Brain microvascular endothelial cell (primary cell): ENCODE measurements around the gene CFAP65.

ENCODE experiments used
- DNase-seq: peaks from one replicate; pipeline ENCODE4 v3.0.0-alpha.2; 2020
- H3K27ac ChIP-seq: fragments of 250-450 bp; sonication (Bioruptor Pico); 2 replicates; pipeline ENCODE4 v1.5.1; 2020; ENCODE audit warnings: mild to moderate bottlenecking, moderate library complexity
- H3K27me3 ChIP-seq: fragments of 250-450 bp; sonication (Bioruptor Pico); replicated peaks from 2 replicates; pipeline ENCODE4 v1.5.1; 2020; ENCODE audit warnings: mild to moderate bottlenecking
- H3K36me3 ChIP-seq: fragments of 250-450 bp; sonication (Bioruptor Pico); replicated peaks from 2 replicates; pipeline ENCODE4 v1.5.1; 2020; ENCODE audit warnings: mild to moderate bottlenecking
- H3K4me3 ChIP-seq: 2 replicates; pipeline ENCODE4 v1.5.1; 2011; ENCODE audit warnings: low read depth, mild to moderate bottlenecking, control low read depth, low read length, moderate library complexity
- in situ Hi-C: cut with HindIII; loops from 2 replicates; pipeline ENCODE4 v1.10.0; 2017; ENCODE audit warnings: low sequenced_read_pairs, low pct_ligation_motif_present
- TF ChIP-seq, protein P1 (sequence below): IDR thresholded peaks from 2 replicates; pipeline ENCODE4 v1.5.1; 2011; ENCODE audit warnings: low read depth, mild to moderate bottlenecking, moderate library complexity, low read length, control low read depth, inconsistent platforms; ENCODE audit errors: missing control alignments

Gene CFAP65

GRCh38 chr2:219041252-219041651, at the start of gene CFAP65:
CFAP65 (minus strand) TSS chr2:219041516; CDS start chr2:219039048, 2,468 bp downstream.
- Histone ChIP-seq H3K27ac (no peak within 1 kb of the TSS), H3K27me3 (peaks cover 11% of the 10 kb centered on the region), H3K4me3 (peak within 1 kb of the TSS; percentile 56), H3K36me3 (no peaks in the 10 kb centered on the region)
- TF ChIP-seq, protein P1, sequence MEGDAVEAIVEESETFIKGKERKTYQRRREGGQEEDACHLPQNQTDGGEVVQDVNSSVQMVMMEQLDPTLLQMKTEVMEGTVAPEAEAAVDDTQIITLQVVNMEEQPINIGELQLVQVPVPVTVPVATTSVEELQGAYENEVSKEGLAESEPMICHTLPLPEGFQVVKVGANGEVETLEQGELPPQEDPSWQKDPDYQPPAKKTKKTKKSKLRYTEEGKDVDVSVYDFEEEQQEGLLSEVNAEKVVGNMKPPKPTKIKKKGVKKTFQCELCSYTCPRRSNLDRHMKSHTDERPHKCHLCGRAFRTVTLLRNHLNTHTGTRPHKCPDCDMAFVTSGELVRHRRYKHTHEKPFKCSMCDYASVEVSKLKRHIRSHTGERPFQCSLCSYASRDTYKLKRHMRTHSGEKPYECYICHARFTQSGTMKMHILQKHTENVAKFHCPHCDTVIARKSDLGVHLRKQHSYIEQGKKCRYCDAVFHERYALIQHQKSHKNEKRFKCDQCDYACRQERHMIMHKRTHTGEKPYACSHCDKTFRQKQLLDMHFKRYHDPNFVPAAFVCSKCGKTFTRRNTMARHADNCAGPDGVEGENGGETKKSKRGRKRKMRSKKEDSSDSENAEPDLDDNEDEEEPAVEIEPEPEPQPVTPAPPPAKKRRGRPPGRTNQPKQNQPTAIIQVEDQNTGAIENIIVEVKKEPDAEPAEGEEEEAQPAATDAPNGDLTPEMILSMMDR: no peak
- in situ Hi-C loops: no loop called here
- DNase-seq: peak; percentile 51

GRCh38 chr2:219090436-219091299, 49.4 kb upstream of the CFAP65 start:
- in situ Hi-C loops: no loop called here
- TF ChIP-seq, protein P1: no peak
- H3K27ac ChIP-seq: no peak overlapping the region
- no peaks in the 10 kb centered on the region for H3K36me3 ChIP-seq
- H3K4me3 ChIP-seq: no peak overlapping the region
- no peak for DNase-seq
- H3K27me3 ChIP-seq: no peaks in the 10 kb centered on the region

DNA sequence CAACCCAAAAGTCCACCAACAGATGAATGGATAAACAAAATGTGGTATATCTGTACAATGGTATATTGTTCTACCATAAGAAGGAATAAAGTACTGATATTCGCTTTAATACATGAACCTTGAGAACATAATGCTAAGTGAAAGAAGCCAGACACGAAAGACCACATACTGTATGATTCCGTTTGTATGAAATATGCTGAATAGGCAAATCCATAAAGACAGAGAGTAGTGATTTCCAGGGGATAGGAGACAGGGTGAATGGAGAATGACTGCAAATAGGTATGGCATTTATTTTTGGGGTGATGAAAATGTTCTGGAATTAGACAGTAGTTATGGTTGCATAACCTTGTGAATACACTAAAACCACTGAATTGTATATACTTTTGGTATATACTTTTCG, 48.0 kb upstream of the CFAP65 start:
- H3K36me3 ChIP-seq: no peaks in the 10 kb centered on the region
- H3K27me3 ChIP-seq: no peaks in the 10 kb centered on the region
- DNase-seq: no peak
- TF ChIP-seq, protein P1: no peak
- H3K27ac ChIP-seq: no peak overlapping the region
- no peak overlapping the region for H3K4me3 ChIP-seq
- in situ Hi-C loops: no loop called here

GRCh38 chr2:219087848-219088247, 46.5 kb upstream of the CFAP65 start:
- TF ChIP-seq, protein P1: no peak
- no peaks in the 10 kb centered on the region for H3K27me3 ChIP-seq
- H3K36me3 ChIP-seq: no peaks in the 10 kb centered on the region
- H3K4me3 ChIP-seq: no peak overlapping the region
- no peak overlapping the region for H3K27ac ChIP-seq
- in situ Hi-C loops: no loop called here
- no peak for DNase-seq

DNA sequence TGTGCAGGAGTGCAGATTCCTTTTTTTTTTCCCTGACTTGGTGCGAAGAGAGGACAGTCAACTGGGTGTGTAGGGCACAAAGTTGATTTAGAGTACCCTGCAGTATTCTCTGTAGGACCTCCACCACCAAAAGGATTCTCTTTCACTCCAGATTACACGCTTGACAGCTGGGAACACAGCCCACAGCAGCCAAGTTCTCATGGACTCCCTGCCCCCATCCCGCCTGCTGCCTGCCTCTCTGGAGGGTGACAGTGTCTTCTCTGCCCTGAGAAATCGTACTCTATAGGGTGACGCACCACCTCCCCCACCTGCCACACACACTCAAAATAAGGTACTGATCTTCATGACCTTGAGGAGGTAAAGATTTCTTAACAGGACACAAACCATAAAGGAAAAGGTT, 46.0 kb upstream of the CFAP65 start:
- in situ Hi-C loops: no loop called here
- H3K27me3 ChIP-seq: no peaks in the 10 kb centered on the region
- TF ChIP-seq, protein P1: no peak
- DNase-seq: no peak
- no peak overlapping the region for H3K27ac ChIP-seq
- no peaks in the 10 kb centered on the region for H3K36me3 ChIP-seq
- H3K4me3 ChIP-seq: no peak overlapping the region
